ENCODE data around the gene RNF19B.

RNF19B gene

DNA sequence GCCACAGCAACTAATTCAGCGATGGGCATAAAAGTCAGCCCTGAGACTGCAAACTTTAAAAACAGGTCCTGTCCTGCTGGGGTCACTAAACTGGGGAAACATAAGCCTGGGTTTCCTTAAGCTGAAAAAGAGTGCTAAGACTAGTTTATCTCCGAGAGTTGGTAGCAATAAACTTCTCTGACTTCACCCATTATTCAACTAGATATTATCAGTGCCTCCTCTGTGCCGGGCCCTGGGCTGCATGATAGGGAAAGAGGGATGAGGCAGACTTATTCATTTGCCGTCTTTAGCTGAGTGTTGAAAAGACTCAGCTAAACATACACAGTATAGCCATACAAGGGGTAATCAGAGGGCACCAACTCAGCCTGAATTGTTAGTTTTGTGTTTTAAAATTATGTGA is 39.0 kb upstream of the RNF19B start:
- Histone ChIP-seq H3K4me3 (ENCODE audit: low read length) (no peak overlapping the region), H3K4ac (ENCODE audit: low read depth, low read length) (no peak overlapping the region), H3K18ac (ENCODE audit: low read length) (no peak overlapping the region), H3K79me2 (ENCODE audit: control insufficient read depth, insufficient read depth, low read length) (no peaks in the 10 kb centered on the region), H3K4me1 (ENCODE audit: control insufficient read depth, low read depth, low read length) (peaks cover 4% of the 10 kb centered on the region), H3K27me3 (ENCODE audit: insufficient read depth, low read length, poor library complexity) (no peaks in the 10 kb centered on the region), H3K23ac (ENCODE audit: low read length) (no peak overlapping the region), H2BK5ac (ENCODE audit: low read length) (no peak overlapping the region), H2BK120ac (ENCODE audit: low read depth, low read length) (no peak overlapping the region), H3K4me2 (ENCODE audit: low read length) (no peak overlapping the region), H3K9ac (ENCODE audit: low read length) (no peak overlapping the region), H3K79me1 (ENCODE audit: low read length) (no peaks in the 10 kb centered on the region), H4K8ac (ENCODE audit: low read depth, low read length) (no peak overlapping the region), H4K5ac (ENCODE audit: low read length) (no peak overlapping the region), H3K56ac (ENCODE audit: low read length) (no peak overlapping the region), H3K27ac (ENCODE audit: low read depth, low read length) (no peak overlapping the region), H2BK15ac (replicated peaks; ENCODE audit: low read depth) (no peak overlapping the region), H3K36me3 (ENCODE audit: control insufficient read depth, insufficient read depth, low read length) (peaks cover 2% of the 10 kb centered on the region), H2AK5ac (ENCODE audit: low read length) (no peak overlapping the region)
- DNase-seq: no peak
- no CpG with 5 or more reads among the region's 4 CpGs for WGBS (ENCODE audit: extremely low coverage, insufficient coverage, low lambda C conversion rate)

DNA sequence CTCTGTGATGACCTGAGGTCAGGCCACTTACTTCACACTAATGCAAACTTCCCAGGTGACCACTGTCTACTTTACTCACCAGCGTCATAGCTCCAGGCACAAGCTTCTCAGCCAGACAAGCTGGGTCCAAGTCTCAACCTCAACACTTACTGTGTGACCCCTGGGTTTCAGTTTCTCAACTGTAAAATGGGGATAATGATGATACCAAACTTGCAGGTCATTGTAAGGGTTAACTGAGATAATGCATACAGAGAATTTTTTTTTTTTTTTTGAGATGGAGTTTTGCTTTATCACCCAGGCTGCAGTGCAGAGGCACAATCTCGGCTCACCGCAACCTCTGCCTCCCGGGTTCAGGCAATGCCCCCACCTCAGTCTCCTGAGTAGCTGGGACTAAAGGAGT is 37.4 kb upstream of the RNF19B start:
- Histone ChIP-seq H3K36me3 (ENCODE audit: control insufficient read depth, insufficient read depth, low read length) (no peaks in the 10 kb centered on the region), H2BK15ac (replicated peaks; ENCODE audit: low read depth) (no peak overlapping the region), H3K4me2 (ENCODE audit: low read length) (no peak overlapping the region), H3K9ac (ENCODE audit: low read length) (no peak overlapping the region), H3K79me1 (ENCODE audit: low read length) (no peaks in the 10 kb centered on the region), H2AK5ac (ENCODE audit: low read length) (no peak overlapping the region), H3K56ac (ENCODE audit: low read length) (no peak overlapping the region), H3K4me3 (ENCODE audit: low read length) (no peak overlapping the region), H4K5ac (ENCODE audit: low read length) (no peak overlapping the region), H3K18ac (ENCODE audit: low read length) (no peak overlapping the region), H3K4ac (ENCODE audit: low read depth, low read length) (no peak overlapping the region), H3K27ac (ENCODE audit: low read depth, low read length) (no peak overlapping the region), H3K4me1 (ENCODE audit: control insufficient read depth, low read depth, low read length) (peaks cover 4% of the 10 kb centered on the region), H3K79me2 (ENCODE audit: control insufficient read depth, insufficient read depth, low read length) (no peaks in the 10 kb centered on the region), H3K27me3 (ENCODE audit: insufficient read depth, low read length, poor library complexity) (no peaks in the 10 kb centered on the region), H3K23ac (ENCODE audit: low read length) (no peak overlapping the region), H2BK120ac (ENCODE audit: low read depth, low read length) (no peak overlapping the region), H2BK5ac (ENCODE audit: low read length) (no peak overlapping the region), H4K8ac (ENCODE audit: low read depth, low read length) (no peak overlapping the region)
- no CpG with 5 or more reads among the region's 4 CpGs for WGBS (ENCODE audit: extremely low coverage, insufficient coverage, low lambda C conversion rate)
- DNase-seq: no peak

DNA sequence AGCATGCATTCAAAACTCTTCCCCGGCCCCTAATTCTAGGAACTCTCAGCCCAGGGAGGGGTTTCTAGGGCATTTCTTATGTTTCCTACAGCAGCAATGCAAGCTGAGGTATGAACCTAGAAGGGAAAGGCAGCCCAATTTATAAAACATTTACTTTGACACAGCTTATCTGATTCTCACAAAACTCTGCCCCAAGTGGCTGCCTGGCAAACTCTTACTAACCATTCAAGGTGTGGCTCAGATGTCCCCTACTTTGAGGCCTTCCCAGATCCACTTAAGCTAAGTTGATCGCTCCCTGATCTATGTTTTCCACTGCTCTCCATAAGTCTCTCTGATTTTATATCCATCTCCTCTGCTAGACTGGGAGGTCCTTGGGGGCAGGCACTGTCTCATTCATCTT is 36.7 kb upstream of the RNF19B start:
- H3K4me2 ChIP-seq (ENCODE audit: low read length): no peak overlapping the region
- DNase-seq: no peak
- no peak overlapping the region for H3K56ac ChIP-seq (ENCODE audit: low read length)
- no peak overlapping the region for H3K4ac ChIP-seq (ENCODE audit: low read depth, low read length)
- H2BK120ac ChIP-seq (ENCODE audit: low read depth, low read length): no peak overlapping the region
- H4K8ac ChIP-seq (ENCODE audit: low read depth, low read length): no peak overlapping the region
- no peaks in the 10 kb centered on the region for H3K79me2 ChIP-seq (ENCODE audit: control insufficient read depth, insufficient read depth, low read length)
- no peak overlapping the region for H3K4me3 ChIP-seq (ENCODE audit: low read length)
- no peak overlapping the region for H3K18ac ChIP-seq (ENCODE audit: low read length)
- H3K36me3 ChIP-seq (ENCODE audit: control insufficient read depth, insufficient read depth, low read length): no peaks in the 10 kb centered on the region
- no peak overlapping the region for H3K9ac ChIP-seq (ENCODE audit: low read length)
- no peaks in the 10 kb centered on the region for H3K79me1 ChIP-seq (ENCODE audit: low read length)
- H3K27ac ChIP-seq (ENCODE audit: low read depth, low read length): no peak overlapping the region
- H3K4me1 ChIP-seq (ENCODE audit: control insufficient read depth, low read depth, low read length): peaks cover 2% of the 10 kb centered on the region
- H2AK5ac ChIP-seq (ENCODE audit: low read length): no peak overlapping the region
- WGBS (ENCODE audit: extremely low coverage, insufficient coverage, low lambda C conversion rate): no CpG with 5 or more reads among the region's 2 CpGs
- no peaks in the 10 kb centered on the region for H3K27me3 ChIP-seq (ENCODE audit: insufficient read depth, low read length, poor library complexity)
- H3K23ac ChIP-seq (ENCODE audit: low read length): no peak overlapping the region
- H4K5ac ChIP-seq (ENCODE audit: low read length): no peak overlapping the region
- H2BK5ac ChIP-seq (ENCODE audit: low read length): no peak overlapping the region
- no peak overlapping the region for H2BK15ac ChIP-seq (replicated peaks; ENCODE audit: low read depth)

DNA sequence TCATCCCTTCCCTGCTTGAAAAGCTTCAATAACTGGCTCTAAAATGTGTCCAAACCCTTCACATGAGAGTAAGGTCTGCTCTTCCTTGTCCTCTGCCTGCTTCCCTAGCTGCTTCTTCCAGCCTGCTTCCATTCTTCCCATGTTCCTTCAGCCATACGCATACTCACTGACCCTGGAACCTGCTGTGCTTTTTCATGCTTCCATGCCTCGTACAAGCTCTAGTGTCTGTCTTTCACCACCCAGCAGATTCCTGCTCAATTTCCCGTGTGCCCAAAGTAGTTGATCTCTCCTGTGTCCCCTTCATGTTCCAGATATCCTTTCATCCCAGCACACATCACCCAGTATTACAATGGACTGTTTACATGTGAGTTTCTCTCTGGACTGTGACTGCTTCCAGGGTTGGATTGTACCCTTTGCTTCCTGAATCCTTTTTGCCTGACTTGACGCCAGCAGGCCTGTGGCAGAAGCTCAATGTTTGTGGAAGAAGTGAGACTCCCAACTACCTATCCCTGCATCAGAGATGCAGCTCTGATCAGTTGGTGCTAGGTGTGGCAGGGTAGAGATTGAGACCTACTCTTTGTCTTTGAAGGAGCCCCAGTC is 35.9 kb upstream of the RNF19B start:
- no peak overlapping the region for H2BK5ac ChIP-seq (ENCODE audit: low read length)
- DNase-seq: no peak
- no peaks in the 10 kb centered on the region for H3K36me3 ChIP-seq (ENCODE audit: control insufficient read depth, insufficient read depth, low read length)
- H3K4me2 ChIP-seq (ENCODE audit: low read length): no peak overlapping the region
- no peak overlapping the region for H2AK5ac ChIP-seq (ENCODE audit: low read length)
- no peak overlapping the region for H3K18ac ChIP-seq (ENCODE audit: low read length)
- no peak overlapping the region for H3K4me3 ChIP-seq (ENCODE audit: low read length)
- no peak overlapping the region for H2BK15ac ChIP-seq (replicated peaks; ENCODE audit: low read depth)
- no peaks in the 10 kb centered on the region for H3K4me1 ChIP-seq (ENCODE audit: control insufficient read depth, low read depth, low read length)
- H3K27ac ChIP-seq (ENCODE audit: low read depth, low read length): no peak overlapping the region
- H4K5ac ChIP-seq (ENCODE audit: low read length): no peak overlapping the region
- H2BK120ac ChIP-seq (ENCODE audit: low read depth, low read length): no peak overlapping the region
- H3K56ac ChIP-seq (ENCODE audit: low read length): no peak overlapping the region
- no peak overlapping the region for H4K8ac ChIP-seq (ENCODE audit: low read depth, low read length)
- no peaks in the 10 kb centered on the region for H3K79me1 ChIP-seq (ENCODE audit: low read length)
- no peaks in the 10 kb centered on the region for H3K79me2 ChIP-seq (ENCODE audit: control insufficient read depth, insufficient read depth, low read length)
- no peak overlapping the region for H3K4ac ChIP-seq (ENCODE audit: low read depth, low read length)
- no CpG with 5 or more reads among the region's 4 CpGs for WGBS (ENCODE audit: extremely low coverage, insufficient coverage, low lambda C conversion rate)
- peak overlapping the region; percentile 53 for H3K23ac ChIP-seq (ENCODE audit: low read length)
- H3K9ac ChIP-seq (ENCODE audit: low read length): no peak overlapping the region
- no peaks in the 10 kb centered on the region for H3K27me3 ChIP-seq (ENCODE audit: insufficient read depth, low read length, poor library complexity)

DNA sequence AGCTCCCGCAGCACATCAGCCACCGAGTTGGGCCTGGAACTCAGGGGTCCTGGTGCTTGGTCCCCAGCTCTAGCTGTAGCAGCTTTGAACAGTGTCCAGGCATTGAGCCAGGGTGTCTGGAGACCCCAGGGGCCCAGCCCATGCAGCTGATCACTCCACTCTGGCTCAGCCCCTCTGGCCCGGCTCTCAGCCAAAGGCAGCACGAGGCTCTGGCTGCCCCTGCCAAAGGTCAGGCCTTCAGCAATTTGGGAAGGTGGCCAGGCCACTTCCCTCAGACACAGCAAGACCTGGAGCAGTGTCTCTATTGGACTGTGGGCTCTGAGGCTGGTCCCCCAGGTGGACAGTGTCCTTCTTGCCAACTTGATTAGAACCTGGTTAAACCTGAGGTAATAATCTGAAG is 34.4 kb upstream of the RNF19B start:
- H4K5ac ChIP-seq (ENCODE audit: low read length): no peak overlapping the region
- no peak overlapping the region for H4K8ac ChIP-seq (ENCODE audit: low read depth, low read length)
- H3K27ac ChIP-seq (ENCODE audit: low read depth, low read length): no peak overlapping the region
- H3K56ac ChIP-seq (ENCODE audit: low read length): no peak overlapping the region
- DNase-seq: no peak
- no peaks in the 10 kb centered on the region for H3K79me1 ChIP-seq (ENCODE audit: low read length)
- H3K36me3 ChIP-seq (ENCODE audit: control insufficient read depth, insufficient read depth, low read length): no peaks in the 10 kb centered on the region
- no peak overlapping the region for H3K4me3 ChIP-seq (ENCODE audit: low read length)
- H3K4me2 ChIP-seq (ENCODE audit: low read length): no peak overlapping the region
- H2BK5ac ChIP-seq (ENCODE audit: low read length): no peak overlapping the region
- H3K4ac ChIP-seq (ENCODE audit: low read depth, low read length): no peak overlapping the region
- H3K79me2 ChIP-seq (ENCODE audit: control insufficient read depth, insufficient read depth, low read length): no peaks in the 10 kb centered on the region
- H3K9ac ChIP-seq (ENCODE audit: low read length): no peak overlapping the region
- no peak overlapping the region for H2BK15ac ChIP-seq (replicated peaks; ENCODE audit: low read depth)
- H3K18ac ChIP-seq (ENCODE audit: low read length): no peak overlapping the region
- H3K4me1 ChIP-seq (ENCODE audit: control insufficient read depth, low read depth, low read length): no peaks in the 10 kb centered on the region
- H2AK5ac ChIP-seq (ENCODE audit: low read length): no peak overlapping the region
- no peak overlapping the region for H2BK120ac ChIP-seq (ENCODE audit: low read depth, low read length)
- H3K27me3 ChIP-seq (ENCODE audit: insufficient read depth, low read length, poor library complexity): no peaks in the 10 kb centered on the region
- WGBS (ENCODE audit: extremely low coverage, insufficient coverage, low lambda C conversion rate): no CpG with 5 or more reads among the region's 4 CpGs
- no peak overlapping the region for H3K23ac ChIP-seq (ENCODE audit: low read length)

DNA sequence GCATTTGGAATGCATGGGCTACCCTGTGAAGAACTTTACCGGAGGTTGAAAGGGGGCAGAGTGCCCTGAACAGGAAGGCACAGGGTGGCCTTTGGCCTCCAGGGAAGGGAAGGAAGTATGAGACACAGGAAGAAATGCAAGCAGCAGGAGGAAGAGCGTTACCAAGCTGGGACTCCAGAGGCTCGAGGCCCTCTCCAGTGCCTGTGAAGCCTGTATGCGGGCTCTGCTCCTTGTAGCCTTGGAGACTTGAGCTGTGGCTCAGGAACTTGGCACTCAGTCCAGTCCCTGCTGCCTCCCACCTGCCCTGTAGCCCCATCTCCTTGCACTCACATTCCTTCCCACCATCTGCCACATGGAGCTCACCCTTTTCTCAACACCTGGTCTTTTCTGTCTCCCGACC is 33.5 kb upstream of the RNF19B start:
- Histone ChIP-seq H3K27me3 (ENCODE audit: insufficient read depth, low read length, poor library complexity) (no peaks in the 10 kb centered on the region), H2BK15ac (replicated peaks; ENCODE audit: low read depth) (no peak overlapping the region), H2AK5ac (ENCODE audit: low read length) (no peak overlapping the region), H3K79me1 (ENCODE audit: low read length) (no peaks in the 10 kb centered on the region), H2BK120ac (ENCODE audit: low read depth, low read length) (no peak overlapping the region), H3K56ac (ENCODE audit: low read length) (no peak overlapping the region), H3K4me2 (ENCODE audit: low read length) (no peak overlapping the region), H3K23ac (ENCODE audit: low read length) (no peak overlapping the region), H3K9ac (ENCODE audit: low read length) (no peak overlapping the region), H4K5ac (ENCODE audit: low read length) (no peak overlapping the region), H2BK5ac (ENCODE audit: low read length) (no peak overlapping the region), H3K36me3 (ENCODE audit: control insufficient read depth, insufficient read depth, low read length) (no peaks in the 10 kb centered on the region), H4K8ac (ENCODE audit: low read depth, low read length) (no peak overlapping the region), H3K4me1 (ENCODE audit: control insufficient read depth, low read depth, low read length) (no peaks in the 10 kb centered on the region), H3K18ac (ENCODE audit: low read length) (no peak overlapping the region), H3K27ac (ENCODE audit: low read depth, low read length) (no peak overlapping the region), H3K4me3 (ENCODE audit: low read length) (no peak overlapping the region), H3K79me2 (ENCODE audit: control insufficient read depth, insufficient read depth, low read length) (no peaks in the 10 kb centered on the region), H3K4ac (ENCODE audit: low read depth, low read length) (no peak overlapping the region)
- no CpG with 5 or more reads among the region's 5 CpGs for WGBS (ENCODE audit: extremely low coverage, insufficient coverage, low lambda C conversion rate)
- DNase-seq: no peak
